ENCODE results near the gene GPR39.

Gene GPR39

GRCh38 chr2:132489150-132489549, 72.5 kb downstream of the GPR39 start:
- H3K27ac ChIP-seq = no peak overlapping the region
- TF ChIP-seq ZFX (IDR thresholded peaks at IDR 0.05) = no peak
- no peak for TF ChIP-seq CTCF (conservative IDR thresholded peaks at IDR 0.05)

DNA sequence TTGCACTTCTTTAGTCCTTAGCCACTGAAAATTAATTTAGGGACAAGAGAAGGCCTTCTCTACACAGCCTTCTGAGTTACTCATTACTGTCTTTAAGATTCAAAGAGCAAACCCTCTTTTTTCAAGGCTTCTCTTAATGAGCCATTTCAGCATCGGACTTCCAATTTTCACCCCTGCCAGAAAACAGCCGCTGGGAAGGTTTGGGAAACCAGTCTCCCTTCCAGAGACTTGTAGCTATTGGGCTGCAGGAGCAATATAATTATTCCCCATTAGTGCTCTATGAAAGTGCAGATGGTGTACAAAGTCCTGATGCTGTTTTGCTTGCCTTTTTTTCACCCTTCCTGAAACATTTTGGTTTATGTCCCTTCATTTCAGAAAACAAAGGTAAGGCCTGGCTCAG, 79.3 kb downstream of the GPR39 start:
- TF ChIP-seq CTCF (conservative IDR thresholded peaks at IDR 0.05) = no peak
- TF ChIP-seq ZFX (IDR thresholded peaks at IDR 0.05) = no peak

DNA sequence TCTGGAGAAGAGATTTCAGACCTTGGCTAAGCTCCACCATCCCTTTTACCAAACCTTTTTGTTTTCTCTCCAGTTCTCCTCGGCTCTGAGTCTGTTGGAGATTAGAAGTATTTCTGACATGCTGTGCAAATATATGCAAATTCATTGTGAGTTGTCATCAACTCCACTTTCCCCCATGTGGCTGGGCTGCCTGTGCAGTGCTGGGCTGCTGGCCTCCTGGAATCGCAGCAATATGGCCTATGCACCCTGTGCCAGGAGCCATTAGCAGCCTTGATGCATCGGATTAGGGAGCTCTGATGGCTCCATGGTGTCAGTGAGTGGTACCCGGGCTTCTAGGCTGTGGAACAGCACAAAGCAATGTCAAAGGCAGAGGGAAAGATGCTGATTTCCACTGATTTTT, 80.0 kb downstream of the GPR39 start:
- no peak for TF ChIP-seq CTCF (conservative IDR thresholded peaks at IDR 0.05)
- no peak for TF ChIP-seq ZFX (IDR thresholded peaks at IDR 0.05)

More for the DNA sequence above, 79.3 kb downstream of the GPR39 start:
- H3K27ac ChIP-seq = no peak overlapping the region

GRCh38 chr2:132497591-132497990, 81.0 kb downstream of the GPR39 start:
- no peak overlapping the region for H3K27ac ChIP-seq
- no peak for TF ChIP-seq ZFX (IDR thresholded peaks at IDR 0.05)
- no peak for TF ChIP-seq CTCF (conservative IDR thresholded peaks at IDR 0.05)

More for the DNA sequence above, 80.0 kb downstream of the GPR39 start:
- no peak overlapping the region for H3K27ac ChIP-seq

DNA sequence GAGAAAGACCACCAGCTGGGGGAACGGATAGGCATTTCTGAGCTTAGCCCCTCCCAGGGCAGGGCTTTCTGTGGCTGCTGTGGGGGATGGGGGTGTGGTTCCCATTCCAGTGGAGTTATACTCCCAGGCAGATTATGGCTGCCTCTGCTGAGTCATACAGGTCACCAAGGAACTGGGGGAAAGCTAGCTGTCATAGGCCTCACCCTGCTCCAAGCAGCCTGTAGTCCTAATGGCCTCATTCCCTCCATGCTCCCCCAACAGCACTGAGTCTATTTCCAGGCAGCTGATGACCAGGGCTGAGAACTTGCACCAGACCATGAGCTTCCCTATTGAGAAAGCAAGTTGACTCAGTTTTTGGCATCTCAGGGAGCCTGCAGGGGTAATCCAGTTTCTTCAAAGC, 87.1 kb downstream of the GPR39 start:
- no peak overlapping the region for H3K27ac ChIP-seq
- TF ChIP-seq ZFX (IDR thresholded peaks at IDR 0.05) (no peak), CTCF (conservative IDR thresholded peaks at IDR 0.05) (no peak)

DNA sequence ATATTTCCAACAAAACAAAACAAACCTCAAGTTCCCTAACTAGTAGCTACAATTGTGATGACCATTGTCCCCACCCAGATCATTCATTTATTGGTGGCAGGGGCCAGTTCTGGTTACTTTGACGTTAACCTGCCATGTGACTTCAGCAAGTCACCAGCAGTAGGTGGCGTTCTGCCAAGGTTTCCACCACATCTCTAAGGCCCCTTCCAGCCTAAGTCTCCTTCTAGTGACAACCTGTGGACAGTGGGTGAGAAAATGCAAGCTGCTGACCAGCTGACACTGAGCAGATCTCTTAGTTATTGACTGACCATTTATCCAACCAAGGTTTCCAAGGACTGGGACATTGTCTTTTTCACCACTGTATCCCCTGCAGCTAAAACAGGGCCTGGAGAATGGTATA, 98.4 kb downstream of the GPR39 start:
- TF ChIP-seq CTCF (conservative IDR thresholded peaks at IDR 0.05) = no peak
- TF ChIP-seq ZFX (IDR thresholded peaks at IDR 0.05) = no peak
- H3K27ac ChIP-seq = no peak overlapping the region

DNA sequence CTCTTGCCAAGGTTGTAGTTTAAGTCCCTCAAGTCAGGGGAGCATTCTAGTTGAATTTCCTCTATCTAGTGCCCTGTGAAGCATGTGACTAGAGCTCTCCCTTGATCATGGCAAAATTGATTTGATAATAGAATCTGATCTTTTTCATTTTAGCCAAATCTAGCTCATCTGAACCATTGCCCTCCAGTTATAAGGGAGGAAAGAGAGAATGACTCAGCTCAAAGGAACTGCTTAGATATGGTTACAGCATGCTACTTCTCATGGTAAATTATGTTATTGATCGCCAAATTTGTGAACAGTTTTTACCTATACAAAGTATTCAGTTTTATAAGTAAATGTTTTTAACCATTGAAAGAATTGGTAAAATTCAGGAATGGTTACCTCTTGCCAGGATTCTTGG, 100.8 kb downstream of the GPR39 start:
- no peak for TF ChIP-seq CTCF (conservative IDR thresholded peaks at IDR 0.05)
- no peak for TF ChIP-seq ZFX (IDR thresholded peaks at IDR 0.05)
- H3K27ac ChIP-seq = no peak overlapping the region

All from C4-2B (cell line).